ENCODE data around the gene FBXW2.
A peak's percentile ranks its signal among the peaks of the same experiment; 100 is the strongest.

Gene FBXW2

GRCh38 chr9:120761006-120761405 is 32.2 kb downstream of the FBXW2 start:
- DNase-seq (ENCODE audit: extremely low read depth, low read depth): no peak
- no peak for TF ChIP-seq CTCF (IDR thresholded peaks at IDR 0.05; ENCODE audit: low read depth, low read length, missing control alignments)
- H3K4me3 ChIP-seq (replicated peaks; ENCODE audit: low read depth, low read length): no peak overlapping the region

GRCh38 chr9:120759755-120760400 is 33.3 kb downstream of the FBXW2 start:
- TF ChIP-seq CTCF (IDR thresholded peaks at IDR 0.05; ENCODE audit: low read depth, low read length, missing control alignments): no peak
- H3K4me3 ChIP-seq (replicated peaks; ENCODE audit: low read depth, low read length): no peak overlapping the region
- no peak for DNase-seq (ENCODE audit: extremely low read depth, low read depth)

GRCh38 chr9:120758544-120758943 is 34.7 kb downstream of the FBXW2 start:
- no peak overlapping the region for H3K4me3 ChIP-seq (replicated peaks; ENCODE audit: low read depth, low read length)
- no peak for TF ChIP-seq CTCF (IDR thresholded peaks at IDR 0.05; ENCODE audit: low read depth, low read length, missing control alignments)
- no peak for DNase-seq (ENCODE audit: extremely low read depth, low read depth)

GRCh38 chr9:120757026-120757913 is 35.9 kb downstream of the FBXW2 start:
- DNase-seq (ENCODE audit: extremely low read depth, low read depth): no peak
- no peak overlapping the region for H3K4me3 ChIP-seq (replicated peaks; ENCODE audit: low read depth, low read length)
- no peak for TF ChIP-seq CTCF (IDR thresholded peaks at IDR 0.05; ENCODE audit: low read depth, low read length, missing control alignments)

GRCh38 chr9:120756531-120756930 is 36.7 kb downstream of the FBXW2 start:
- no peak for TF ChIP-seq CTCF (IDR thresholded peaks at IDR 0.05; ENCODE audit: low read depth, low read length, missing control alignments)
- no peak for DNase-seq (ENCODE audit: extremely low read depth, low read depth)
- no peak overlapping the region for H3K4me3 ChIP-seq (replicated peaks; ENCODE audit: low read depth, low read length)

- H3K4me3 ChIP-seq (replicated peaks; ENCODE audit: low read depth, low read length): no peak overlapping the region
- TF ChIP-seq CTCF (IDR thresholded peaks at IDR 0.05; ENCODE audit: low read depth, low read length, missing control alignments): peak; percentile 81
- peak; percentile 41 for DNase-seq (ENCODE audit: extremely low read depth, low read depth)
Observed at GRCh38 chr9:120755810-120756434, 37.3 kb downstream of the FBXW2 start.
